ENCODE measurements around the gene CACNA1D.

The CACNA1D gene

GRCh38 chr3:53846851-53847155, 352.4 kb downstream of the CACNA1D start:
- peak overlapping the region; percentile 93 for H3K9ac ChIP-seq (ENCODE audit: low read length)
- peak overlapping the region; percentile 11 for H2AFZ ChIP-seq (ENCODE audit: low read depth, low read length, severe bottlenecking)
- H3K4me2 ChIP-seq (ENCODE audit: low read depth, low read length, poor library complexity, severe bottlenecking) = peak overlapping the region; percentile 80

GRCh38 chr3:53849916-53850315, 355.5 kb downstream of the CACNA1D start:
- Histone ChIP-seq H3K27ac (ENCODE audit: low read depth, low read length) (no peak overlapping the region), H3K36me3 (ENCODE audit: low read length) (0 out of 2 replicates have a peak, but pooled peaks cover 6% of the 10 kb centered on the region), H3K79me2 (ENCODE audit: insufficient read depth, low read length) (peaks cover 28% of the 10 kb centered on the region), H3K27me3 (ENCODE audit: low read length) (no peaks in the 10 kb centered on the region), H4K20me1 (ENCODE audit: low read depth, low read length) (no peaks in the 10 kb centered on the region), H3K9me3 (ENCODE audit: insufficient read depth, low read length) (no peaks in the 10 kb centered on the region), H3K9ac (ENCODE audit: low read length) (no peak overlapping the region), H3K4me2 (ENCODE audit: low read depth, low read length, poor library complexity, severe bottlenecking) (no peak overlapping the region), H3K4me3 (ENCODE audit: insufficient read depth, low read length, poor library complexity, severe bottlenecking) (no peak overlapping the region), H3F3A (ENCODE audit: insufficient read depth) (peaks cover 13% of the 10 kb centered on the region), H3K9me2 (replicated peaks; ENCODE audit: insufficient read depth, low read length) (no peaks in the 10 kb centered on the region), H2AFZ (ENCODE audit: low read depth, low read length, severe bottlenecking) (no peak overlapping the region)
- TF ChIP-seq EZH2phosphoT487 (conservative IDR thresholded peaks at IDR 0.05; ENCODE audit: low read length) (no peak), CTCF (IDR thresholded peaks at IDR 0.05; ENCODE audit: insufficient read depth, low read length, poor library complexity, severe bottlenecking) (no peak)

More at GRCh38 chr3:53846851-53847155, 352.4 kb downstream of the CACNA1D start:
- Histone ChIP-seq H4K20me1 (ENCODE audit: low read depth, low read length) (no peaks in the 10 kb centered on the region), H3K27ac (ENCODE audit: low read depth, low read length) (peak overlapping the region; percentile 98), H3K9me3 (ENCODE audit: insufficient read depth, low read length) (no peaks in the 10 kb centered on the region), H3K79me2 (ENCODE audit: insufficient read depth, low read length) (peaks cover 42% of the 10 kb centered on the region), H3K36me3 (ENCODE audit: low read length) (0 out of 2 replicates have a peak, but pooled peaks cover 3% of the 10 kb centered on the region), H3K4me3 (ENCODE audit: insufficient read depth, low read length, poor library complexity, severe bottlenecking) (peak overlapping the region; percentile 69), H3F3A (ENCODE audit: insufficient read depth) (peaks cover 34% of the 10 kb centered on the region), H3K9me2 (replicated peaks; ENCODE audit: insufficient read depth, low read length) (no peaks in the 10 kb centered on the region), H3K27me3 (ENCODE audit: low read length) (no peaks in the 10 kb centered on the region)
- TF ChIP-seq EZH2phosphoT487 (conservative IDR thresholded peaks at IDR 0.05; ENCODE audit: low read length) (no peak), CTCF (IDR thresholded peaks at IDR 0.05; ENCODE audit: insufficient read depth, low read length, poor library complexity, severe bottlenecking) (no peak)

- Histone ChIP-seq H3K27ac (ENCODE audit: low read depth, low read length) (no peak overlapping the region), H3K9me2 (replicated peaks; ENCODE audit: insufficient read depth, low read length) (no peaks in the 10 kb centered on the region), H3K36me3 (ENCODE audit: low read length) (0 out of 2 replicates have a peak, but pooled peaks cover 6% of the 10 kb centered on the region), H3K27me3 (ENCODE audit: low read length) (no peaks in the 10 kb centered on the region), H3K4me3 (ENCODE audit: insufficient read depth, low read length, poor library complexity, severe bottlenecking) (no peak overlapping the region), H3K9ac (ENCODE audit: low read length) (no peak overlapping the region), H2AFZ (ENCODE audit: low read depth, low read length, severe bottlenecking) (no peak overlapping the region), H3K4me2 (ENCODE audit: low read depth, low read length, poor library complexity, severe bottlenecking) (no peak overlapping the region), H3F3A (ENCODE audit: insufficient read depth) (peaks cover 4% of the 10 kb centered on the region; the same call in 1 of the 2 replicates), H3K79me2 (ENCODE audit: insufficient read depth, low read length) (peaks cover 28% of the 10 kb centered on the region), H3K9me3 (ENCODE audit: insufficient read depth, low read length) (no peaks in the 10 kb centered on the region), H4K20me1 (ENCODE audit: low read depth, low read length) (no peaks in the 10 kb centered on the region)
- TF ChIP-seq EZH2phosphoT487 (conservative IDR thresholded peaks at IDR 0.05; ENCODE audit: low read length) = no peak
- no peak for TF ChIP-seq CTCF (IDR thresholded peaks at IDR 0.05; ENCODE audit: insufficient read depth, low read length, poor library complexity, severe bottlenecking)
Observed at GRCh38 chr3:53850895-53851294, 356.5 kb downstream of the CACNA1D start.

All from SU-DHL-6 (cell line).